GM18517 (cell line): ENCODE data around the gene RBM33.
A peak's percentile ranks its signal among the peaks of the same experiment; 100 is the strongest.

ENCODE experiments used
- ATAC-seq: cut with Tn5 transposase; IDR thresholded peaks from one replicate; pipeline ENCODE4 v1.9.1; 2021; ENCODE audit warnings: mild to moderate bottlenecking, moderate library complexity; ENCODE audit not compliant: unreplicated experiment

The RBM33 gene

DNA sequence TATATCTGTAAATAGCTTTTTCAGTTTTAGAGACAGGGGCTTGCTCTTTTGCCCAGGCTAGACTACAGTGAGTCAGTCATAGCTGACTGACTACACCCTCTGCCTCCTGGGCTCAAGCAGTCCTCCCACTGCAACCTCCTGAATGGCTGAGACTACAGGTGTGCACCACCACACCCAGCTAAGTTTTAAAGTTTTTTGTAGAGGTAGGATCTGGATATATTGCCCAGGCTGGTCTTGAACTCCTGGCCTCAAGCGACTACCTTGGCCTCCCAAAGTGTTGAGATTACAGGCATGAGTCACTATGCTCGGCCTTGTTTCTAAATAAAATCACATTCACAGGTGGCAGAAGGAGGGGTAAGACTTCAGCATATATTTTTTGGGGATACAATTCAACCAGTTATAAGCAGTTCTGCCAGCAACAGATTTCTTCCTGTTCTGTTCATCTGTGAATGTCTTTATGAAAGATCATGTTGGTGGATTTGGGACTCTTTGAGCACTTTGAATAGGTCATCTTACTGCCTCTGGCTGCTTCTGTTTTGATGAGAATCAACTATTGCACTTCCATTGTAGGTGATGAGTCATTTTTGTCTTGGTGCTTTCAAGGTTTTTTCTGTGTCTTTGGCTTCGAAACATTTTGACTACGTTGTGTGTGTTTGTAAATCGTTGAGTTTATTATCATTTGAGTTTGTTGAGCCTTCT is 15.7 kb downstream of the RBM33 start:
- peak; percentile 89 for ATAC-seq

DNA sequence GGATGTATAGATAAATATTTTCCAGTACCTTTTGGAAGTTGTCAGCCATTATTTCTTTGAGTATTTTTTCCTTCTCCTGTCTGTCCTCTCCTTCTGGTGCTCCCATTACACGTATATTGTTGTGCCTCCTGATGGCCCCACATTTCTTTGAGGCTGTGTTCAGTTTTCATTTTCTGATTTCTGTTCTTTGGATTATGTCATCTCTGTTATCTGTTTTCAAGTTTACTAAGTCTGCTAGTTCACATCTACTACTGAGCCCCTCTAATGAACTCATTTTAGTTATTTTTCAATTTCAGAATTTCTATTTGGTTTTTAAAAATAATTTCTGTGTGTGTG is 16.3 kb downstream of the RBM33 start:
- ATAC-seq = peak; percentile 63

DNA sequence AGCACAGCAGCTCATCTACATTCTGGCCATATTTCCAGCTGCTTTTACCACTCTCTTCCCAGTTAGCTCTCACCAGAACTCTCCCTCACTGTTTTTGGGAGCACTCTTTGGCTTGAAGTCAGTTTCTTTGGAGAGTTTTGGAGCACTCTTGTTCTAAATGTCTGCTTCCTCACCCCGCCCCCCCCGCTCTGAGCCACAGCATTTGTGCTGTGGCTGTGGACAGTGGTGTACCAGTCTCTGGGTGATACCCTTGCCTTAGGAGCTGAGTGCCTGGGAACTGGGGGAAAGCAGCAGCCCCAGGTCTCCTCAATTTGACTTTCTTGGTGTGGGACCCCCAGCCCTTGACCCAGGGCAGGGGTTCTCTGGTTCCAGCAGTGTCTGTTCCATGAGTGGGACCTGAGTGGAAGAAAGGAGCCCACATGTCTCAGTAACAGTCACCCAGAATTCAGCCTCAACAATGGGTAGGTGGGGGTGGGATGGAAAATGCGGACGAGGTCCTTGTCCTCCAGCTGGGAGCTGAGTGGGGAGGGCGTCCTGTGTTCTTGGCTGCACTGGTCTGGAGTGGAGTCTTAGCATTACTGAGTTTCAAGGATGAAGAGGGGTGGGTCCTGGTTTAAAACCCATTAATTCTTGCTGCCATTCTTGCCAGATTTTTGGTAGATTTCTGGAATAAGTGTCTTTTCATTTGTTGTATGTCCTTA is 18.0 kb downstream of the RBM33 start:
- no peak for ATAC-seq

DNA sequence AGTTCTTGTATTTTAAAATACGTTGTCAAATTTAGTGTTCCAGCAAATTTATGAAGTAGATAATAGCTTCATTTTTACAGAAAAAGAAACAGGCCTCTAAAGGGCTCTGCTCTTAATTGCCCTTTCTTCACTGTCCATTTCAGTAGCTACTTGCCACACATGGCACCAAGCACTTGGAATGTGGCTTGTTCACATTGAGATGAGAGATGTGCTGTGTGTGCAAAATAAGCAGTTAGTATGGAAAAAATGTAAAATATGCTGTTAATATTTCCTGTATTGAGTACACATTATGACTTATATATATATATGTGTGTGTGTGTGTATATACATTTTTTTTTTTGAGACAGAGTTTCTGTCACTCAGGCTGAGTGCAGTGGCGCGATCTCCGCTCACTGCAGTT is 19.5 kb downstream of the RBM33 start:
- ATAC-seq = no peak

DNA sequence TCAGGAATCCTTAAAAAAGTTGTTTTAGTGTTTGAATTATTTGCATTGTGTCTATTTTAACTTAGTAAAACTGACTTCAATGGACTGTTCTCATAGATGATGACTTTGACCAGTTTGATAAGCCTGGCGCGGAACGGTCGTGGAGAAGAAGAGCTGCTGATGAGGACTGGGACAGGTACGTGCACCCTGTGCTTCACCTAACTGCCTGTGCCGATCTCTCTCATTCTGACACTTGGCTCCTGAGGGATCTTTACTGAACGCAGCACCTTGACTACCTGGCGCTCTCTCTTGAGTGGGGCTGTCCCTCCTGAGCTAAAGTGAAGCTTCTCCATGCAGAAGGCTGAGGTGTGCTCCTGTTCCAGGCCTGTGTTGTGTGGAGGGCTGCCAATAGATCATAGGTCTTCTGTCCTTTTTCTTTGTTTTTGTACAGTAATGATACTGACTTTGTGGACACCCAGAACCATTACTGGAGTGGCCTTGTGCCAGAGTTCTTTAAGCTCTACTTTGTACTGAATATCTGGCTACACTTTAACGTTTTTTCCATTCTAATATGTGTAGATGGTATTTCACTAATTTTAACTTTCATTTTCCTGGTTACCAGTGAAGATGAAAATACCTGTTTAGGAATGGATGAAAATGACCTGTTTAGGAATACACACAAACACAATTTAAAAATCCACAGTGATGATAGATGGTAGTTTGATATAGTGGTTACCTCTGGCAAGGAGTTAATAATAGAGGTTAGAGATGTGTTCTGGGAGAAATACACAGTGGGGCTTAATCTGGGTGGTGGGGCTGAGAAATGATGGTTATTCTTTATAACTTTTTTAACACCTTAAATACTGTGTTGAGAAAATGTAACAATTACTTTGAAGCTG is 20.9 kb downstream of the RBM33 start:
- no peak for ATAC-seq

DNA sequence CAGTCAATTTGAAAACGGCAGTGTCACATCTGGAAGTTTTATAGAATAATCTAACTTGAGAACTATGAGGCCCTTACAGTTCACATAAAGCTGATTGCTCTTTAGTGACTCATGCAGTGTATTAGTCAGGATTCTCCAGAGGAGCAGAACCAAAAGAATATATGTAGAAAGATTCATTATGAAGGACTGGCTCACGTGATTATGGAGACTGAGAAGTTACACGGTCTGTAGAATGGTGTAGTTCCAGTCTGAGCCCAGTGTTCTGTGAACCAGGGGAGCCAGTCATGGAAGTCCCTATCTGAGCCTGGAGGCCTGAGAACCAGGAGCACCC is 21.5 kb downstream of the RBM33 start:
- ATAC-seq = no peak

DNA sequence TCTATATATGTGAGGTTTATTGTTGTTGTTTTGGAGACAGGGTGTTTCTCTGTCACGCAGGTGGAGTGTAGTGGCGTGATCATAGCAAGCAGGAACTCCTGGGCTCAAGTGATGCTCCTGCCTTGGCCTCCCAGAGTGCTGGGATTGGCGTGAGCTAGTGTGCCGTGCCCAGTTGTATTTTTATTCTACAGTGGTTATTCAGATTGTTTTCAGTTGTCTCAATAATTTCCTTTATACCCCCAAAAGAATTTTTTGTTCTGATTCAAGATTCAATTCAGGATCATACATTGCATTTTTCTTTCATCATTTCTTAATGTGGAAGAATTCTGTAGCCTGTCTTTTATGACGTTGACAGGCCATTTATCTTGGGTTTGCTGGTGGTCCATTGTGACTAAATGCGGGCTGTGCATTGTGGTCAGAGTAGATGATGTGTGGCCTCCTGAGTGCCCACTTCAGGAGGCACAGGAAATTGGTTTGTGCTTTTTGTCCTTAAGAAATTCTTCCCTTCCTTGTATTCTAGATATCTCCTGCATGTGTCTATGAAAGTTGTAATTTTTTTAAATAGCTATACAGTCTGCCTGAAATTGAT is 22.9 kb downstream of the RBM33 start:
- no peak for ATAC-seq

DNA sequence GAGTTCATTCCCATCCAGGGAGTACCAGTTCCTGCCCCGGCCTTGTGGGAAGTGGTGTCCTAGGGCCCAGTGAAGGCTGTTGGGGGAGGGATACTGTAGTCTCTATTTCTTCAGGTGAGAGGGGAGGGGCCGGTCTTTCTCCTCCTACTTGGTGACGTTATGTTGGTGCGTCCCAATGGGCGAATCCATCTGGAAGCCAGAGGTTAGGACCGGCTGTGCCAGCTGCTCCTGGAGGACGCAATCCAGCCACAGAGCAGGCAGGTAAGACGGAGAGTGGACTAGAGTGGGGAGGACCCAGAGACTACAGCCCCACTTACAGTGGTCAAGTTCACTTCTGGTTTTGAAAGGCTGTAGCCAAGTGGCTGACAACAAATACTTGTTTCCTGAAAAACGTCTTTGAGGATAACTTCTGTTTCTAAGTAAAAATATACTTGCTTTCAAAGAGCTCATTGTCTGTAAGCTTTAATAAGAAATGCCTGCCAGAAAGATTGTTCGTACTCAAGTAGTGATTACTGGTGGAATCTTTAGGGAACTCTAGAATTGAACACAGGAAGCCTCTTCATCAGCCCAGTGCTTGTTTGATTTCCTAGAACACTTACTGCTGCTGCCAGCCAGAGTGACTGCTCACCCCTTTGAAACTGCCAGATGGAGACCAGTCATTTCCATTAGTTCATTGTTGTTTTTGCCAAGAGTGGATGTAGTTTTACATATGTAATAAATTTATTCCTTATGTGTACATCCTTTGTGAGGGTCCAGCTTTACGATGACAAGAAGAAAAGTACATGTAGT is 25.4 kb downstream of the RBM33 start:
- ATAC-seq = no peak

DNA sequence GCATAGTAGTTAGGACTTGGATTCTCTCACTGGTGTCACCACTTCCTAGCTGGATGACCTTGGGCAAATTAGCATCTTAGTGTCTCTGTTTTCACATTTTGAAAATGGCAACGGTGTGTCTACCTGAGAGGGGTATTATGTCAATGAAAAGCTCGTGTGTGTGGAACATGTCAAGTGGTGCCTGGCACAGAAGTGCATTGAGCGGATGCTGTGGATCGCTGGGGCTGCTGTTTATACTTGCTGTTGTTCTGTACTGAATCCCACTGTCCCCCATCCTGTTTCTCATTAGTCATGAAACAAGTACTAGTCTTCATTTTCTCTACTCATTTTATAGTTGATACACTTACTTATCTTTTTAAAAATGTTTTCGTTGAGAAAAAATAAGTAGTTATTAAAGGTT is 26.1 kb downstream of the RBM33 start:
- no peak for ATAC-seq

DNA sequence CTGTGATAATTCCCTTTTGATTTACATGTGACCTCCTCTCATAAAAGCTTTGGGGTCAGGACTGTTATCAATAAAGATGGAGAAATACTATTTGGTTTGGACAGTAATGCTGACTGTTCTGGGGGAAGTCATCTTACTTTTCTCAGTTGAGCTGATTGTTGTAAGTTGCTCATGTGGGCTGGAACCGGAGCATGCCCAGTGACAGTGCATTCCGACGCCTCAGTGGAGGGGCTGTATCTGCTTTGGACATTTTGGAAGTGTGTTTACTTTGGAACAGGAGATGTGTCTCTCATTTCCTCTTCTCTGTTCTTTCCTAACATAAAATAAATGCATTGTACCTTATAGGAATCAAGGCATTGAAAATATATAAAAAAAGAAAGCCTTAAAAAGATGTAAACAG is 30.1 kb downstream of the RBM33 start:
- no peak for ATAC-seq

DNA sequence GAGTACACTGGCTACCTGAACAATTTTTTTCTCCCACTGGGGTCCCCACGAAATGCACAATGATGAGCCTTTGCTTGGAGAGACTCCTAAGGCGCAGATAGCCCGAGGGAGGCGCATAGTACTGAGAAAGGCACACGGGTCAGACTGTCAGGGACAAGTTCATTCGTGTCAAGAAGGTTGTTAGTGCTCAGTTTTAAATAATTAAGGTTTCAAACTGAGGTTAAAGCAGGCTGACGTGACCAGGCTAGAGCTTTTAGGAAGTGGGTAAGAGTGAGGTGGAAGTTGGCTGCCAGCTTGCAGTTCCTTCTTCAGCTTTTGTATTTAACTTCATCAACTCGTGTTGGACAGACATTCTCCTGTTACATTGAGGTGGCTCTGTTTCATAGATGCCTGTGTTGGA is 31.6 kb downstream of the RBM33 start:
- ATAC-seq = no peak

DNA sequence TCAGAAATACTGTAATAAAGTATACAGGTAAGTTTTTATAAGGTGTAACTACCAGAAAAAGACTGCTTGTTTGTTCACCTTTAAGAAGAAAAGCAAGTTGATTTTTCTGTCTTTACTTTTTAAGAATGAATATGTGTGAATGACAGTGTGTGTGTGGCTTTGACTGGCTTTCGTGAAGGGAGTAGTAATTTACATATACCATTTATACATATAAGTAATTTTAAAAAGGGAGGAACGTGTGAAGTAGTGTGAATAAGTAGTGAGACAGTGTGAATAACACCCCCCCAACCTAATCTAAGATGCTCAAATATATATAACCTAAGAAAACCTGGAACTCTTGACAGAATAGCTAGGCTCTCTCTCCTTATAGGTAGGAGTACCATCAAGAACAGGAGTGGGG is 33.2 kb downstream of the RBM33 start:
- ATAC-seq = no peak

DNA sequence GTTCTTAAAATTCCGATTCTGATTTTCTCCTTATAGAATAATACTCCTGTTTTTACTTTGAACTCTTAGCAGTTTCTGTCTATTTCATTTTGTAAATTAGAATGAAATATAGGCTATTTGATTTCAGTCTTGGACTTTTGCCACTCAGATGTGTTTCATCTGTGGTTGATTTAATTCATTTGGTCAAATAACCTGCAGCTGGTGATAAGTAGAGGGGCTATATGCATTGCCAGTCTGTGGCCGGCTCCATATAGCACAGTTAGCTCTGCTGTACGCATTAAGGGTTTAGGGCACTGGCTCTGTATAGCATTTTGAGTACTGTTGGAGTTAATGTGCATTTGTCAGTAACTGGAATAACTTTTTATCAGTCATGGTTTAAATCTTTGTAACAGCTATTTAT is 35.7 kb downstream of the RBM33 start:
- no peak for ATAC-seq

DNA sequence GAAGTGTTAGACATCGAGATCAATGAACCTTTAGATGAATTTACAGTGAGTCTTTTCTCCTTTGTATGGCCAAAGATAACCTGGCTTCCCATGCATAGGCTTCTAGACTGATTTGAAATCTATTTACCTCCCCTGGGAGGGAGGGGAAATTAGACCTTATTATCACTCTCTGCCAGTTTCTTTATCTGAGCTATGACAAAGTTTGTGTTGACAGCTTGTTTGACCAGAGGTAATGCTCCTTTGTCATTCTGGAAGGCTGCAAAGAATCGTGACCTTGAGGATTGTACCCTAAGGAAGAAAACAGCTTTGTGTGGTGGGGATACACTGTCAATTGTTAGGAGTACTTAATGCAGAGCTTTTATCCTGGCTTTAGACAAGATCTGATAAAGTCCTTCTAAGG is 36.4 kb downstream of the RBM33 start:
- ATAC-seq = no peak

DNA sequence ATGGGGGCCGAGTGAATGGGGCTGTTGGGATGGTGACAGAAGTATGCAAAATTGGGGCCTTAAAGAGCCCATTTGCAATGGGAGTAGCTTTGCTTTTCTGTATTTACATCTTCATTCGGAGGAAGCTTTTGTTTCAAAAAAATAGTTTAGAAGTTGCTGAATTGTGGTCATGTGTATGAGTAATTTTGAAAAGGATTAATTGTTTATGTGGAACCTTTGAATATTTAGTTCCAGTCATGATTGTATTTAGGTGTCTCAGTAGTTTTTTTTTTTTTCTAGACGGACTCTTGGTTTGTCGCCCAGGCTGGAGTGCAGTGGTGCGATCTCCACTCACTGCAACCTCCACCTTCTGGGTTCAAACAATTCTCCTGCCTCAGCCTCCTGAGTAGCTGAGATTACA is 37.2 kb downstream of the RBM33 start:
- no peak for ATAC-seq

DNA sequence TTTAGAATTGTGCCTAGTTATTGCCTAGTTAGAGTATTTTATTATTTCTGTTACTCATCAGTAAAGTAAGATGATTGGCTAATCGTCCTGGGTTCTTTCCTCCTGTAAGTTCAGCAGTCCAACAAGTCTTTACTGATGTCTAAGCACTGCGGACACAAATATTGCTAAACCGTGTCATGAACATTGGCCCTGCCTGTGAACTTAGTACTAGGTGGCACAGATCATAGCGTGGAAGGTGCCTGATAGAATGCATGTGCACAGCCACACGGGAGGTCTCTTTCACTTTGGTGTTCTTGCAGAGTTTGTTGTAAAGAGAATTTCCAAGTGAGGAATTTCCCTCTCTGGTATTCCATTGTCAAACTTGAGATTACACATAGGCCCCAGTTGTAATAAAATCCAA is 38.0 kb downstream of the RBM33 start:
- ATAC-seq = no peak

DNA sequence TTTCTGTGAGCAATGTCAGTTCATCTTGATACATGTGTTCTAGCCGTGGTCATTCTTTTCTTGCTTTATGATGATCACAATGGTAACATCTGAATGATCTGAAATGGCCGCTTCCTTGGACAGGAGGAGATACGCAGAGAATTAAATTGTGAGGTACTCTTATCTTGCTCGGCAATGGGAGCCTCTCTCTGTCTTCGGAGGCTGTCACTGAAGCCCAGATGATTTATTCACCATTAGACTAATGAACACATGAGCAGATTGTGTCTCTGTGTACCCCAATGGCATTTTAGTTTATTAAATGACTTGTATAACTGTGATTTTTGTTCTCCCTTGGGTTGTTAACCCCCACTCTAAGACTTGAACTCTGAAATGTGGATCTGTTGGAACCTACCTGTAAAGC is 38.6 kb downstream of the RBM33 start:
- no peak for ATAC-seq

DNA sequence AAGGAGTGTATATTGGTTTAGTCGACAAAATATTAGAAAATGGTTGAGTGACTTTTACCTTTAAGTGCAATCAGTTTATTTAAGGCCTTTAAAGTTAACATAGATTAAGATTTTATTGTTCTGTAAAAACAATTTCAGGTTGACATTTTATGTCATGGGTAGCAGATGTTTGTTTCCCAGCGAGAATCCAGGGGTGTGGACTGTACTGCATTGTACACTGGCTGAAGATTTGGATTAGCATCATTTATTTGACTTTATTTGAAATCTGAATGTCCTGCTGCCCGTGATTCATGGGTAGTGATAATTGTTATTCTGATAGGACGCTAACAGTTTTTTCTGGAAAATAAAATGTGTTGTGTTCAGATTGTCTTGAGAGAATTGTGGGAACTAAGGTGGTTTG is 39.3 kb downstream of the RBM33 start:
- no peak for ATAC-seq

DNA sequence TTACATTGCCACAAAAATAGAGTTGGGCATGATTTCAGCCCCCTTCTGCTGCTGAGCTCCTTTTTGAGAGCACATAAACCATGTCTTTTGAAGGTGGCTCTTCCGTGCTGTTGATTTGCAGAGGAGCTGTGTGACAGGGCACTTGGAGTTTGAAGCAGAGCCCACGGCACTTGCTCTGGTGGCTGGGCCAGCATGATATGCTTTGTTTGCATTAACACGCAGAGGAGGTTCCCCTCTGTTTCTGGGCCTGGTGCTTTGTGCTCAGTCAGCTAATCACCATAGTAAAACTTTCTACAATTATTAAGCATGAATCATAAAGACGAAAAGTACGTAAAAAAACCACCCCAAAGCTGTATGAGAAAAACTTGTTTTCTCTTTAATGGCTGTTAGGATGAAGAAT is 40.1 kb downstream of the RBM33 start:
- ATAC-seq = no peak

DNA sequence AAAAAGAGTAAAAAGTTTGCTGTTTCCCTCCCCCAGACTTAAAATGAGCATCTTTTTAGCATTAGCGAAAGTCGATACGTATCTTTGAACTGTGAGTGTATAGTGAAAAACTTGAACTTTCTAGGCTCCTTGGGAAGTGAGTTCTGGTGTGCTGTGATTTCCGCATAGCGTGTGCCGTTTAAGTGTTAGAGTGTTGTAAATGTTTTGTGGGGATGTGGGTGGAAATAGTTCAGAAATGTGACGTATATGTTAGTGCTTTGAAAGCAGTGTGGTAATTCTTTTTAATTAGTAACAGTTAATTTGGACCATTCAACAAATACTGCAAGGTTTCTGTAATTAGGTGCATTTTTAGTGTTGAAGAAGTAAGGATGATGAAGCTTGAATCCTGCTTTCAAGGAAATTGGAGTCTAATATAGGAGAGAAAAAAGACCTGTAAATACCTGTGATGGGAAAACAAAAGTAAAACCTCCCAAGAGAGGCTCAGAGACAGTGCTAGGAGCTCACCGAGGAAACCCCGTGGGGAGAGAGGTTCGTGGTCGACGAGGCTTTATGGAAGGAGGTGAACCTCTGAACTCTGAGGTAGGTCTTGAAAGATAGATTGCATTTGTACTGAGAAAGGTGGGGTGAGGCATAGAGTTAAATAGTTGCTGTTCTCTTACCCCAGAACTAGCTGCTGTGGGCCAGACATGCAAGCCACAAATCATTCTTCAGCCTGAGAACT is 40.8 kb downstream of the RBM33 start:
- ATAC-seq = no peak
